ENCODE results near the gene MPL. TPM values are rescaled to one million over a fixed set of nuclear protein-coding genes. Genes with fewer than 3 reads are reported as not detected.

The MPL gene
- total RNA-seq: not detected in 2 replicates

GRCh38 chr1:43337588-43337987 is at the start of gene MPL:
MPL (plus strand) TSS chr1:43337818; CDS start chr1:43337849, 31 bp downstream.
- H3K36me3 Mint-ChIP-seq (ENCODE audit: low read depth): no peaks in the 10 kb centered on the region
- no peak for DNase-seq
- no peaks in the 10 kb centered on the region for H3K4me1 Mint-ChIP-seq
- no peak within 1 kb of the TSS for H3K27ac Mint-ChIP-seq
- no peaks in the 10 kb centered on the region for H3K9me3 Mint-ChIP-seq
- peaks cover 8% of the 10 kb centered on the region for H3K27me3 Mint-ChIP-seq
- no peak within 1 kb of the TSS for H3K4me3 Mint-ChIP-seq
- intact Hi-C loops (cut with micrococcal nuclease): loop anchor here (10.0 kb wide), 1 partner anchor 493 kb away; the partner anchor contains the start of gene ZNF691

DNA sequence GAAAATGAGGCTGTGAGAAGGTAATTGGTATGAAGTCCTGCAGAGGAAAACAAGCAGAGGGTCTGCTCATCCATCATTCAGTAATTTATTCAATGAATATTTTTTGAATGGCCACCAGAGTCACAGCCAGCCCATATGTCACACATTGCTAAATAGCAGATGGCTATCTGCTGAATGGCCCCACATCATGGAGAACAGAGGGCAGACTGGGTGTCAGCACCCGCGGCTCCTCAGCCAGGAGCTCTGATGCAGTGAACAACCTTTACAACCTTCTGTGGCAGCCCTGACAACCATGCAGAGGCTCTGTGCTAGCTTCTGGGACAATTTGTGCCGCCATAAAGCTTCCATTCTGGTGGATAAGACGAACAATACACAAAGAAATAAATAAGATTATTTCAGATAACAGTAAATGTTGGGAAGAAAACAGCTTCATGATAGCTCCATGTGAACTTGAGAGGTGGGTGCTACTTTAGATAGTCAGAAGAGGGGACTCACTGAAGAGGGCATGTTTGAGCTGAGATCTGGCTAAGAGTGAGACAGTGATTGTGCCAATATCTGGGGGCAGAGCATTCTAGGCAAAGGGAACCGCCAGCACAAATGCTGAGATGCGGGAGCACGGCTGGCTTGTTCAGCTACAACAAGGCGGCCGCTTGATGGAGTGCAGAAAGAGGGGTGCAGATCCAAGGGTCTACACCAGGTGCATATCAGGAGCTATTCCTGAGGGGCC is 49.4 kb upstream of the MPL start:
- no peaks in the 10 kb centered on the region for H3K9me3 Mint-ChIP-seq

DNA sequence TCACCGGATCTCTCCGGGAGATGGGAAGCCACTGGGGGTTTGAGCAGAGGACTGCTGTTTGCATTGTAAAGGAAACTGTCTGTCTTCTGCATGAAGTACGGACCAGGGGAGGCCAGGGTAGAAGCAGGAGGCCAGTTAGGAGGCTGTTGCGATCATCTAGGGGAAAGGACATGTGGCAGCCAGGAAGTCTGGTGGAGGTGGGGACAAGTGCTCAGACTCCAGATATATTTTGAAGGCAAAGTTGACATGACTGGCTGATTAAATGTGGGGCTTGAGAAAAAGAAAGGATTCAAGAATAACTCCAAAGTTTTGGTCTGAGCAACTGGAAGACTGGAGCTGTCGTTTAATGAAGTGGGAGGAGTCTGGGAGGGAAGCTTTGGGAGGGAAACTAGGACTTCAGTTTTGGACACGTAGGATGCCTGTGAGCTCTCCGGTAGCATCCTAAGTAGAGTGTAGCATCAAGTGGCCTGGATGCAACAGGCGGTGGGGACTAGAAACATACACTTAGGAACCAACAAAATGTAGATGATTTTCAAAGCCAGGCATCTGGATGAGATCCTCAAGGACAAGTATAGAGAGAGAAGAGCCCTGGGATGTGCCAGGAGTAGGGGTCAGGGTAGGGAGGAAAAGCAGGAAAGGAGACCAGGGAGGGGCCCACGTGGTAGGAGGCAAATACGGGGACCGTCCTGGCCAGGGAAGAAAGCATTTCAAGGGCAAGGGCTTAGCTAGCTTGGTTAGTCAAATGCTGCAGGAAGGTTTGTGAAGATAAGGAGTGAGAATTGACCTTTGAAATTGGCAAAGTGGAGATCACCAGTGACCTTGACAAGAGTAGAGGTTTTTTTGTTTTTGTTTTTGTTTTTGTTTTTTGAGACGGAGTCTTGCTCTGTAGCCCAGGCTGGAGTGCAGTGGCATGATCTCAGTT is 48.6 kb upstream of the MPL start:
- peaks cover 10% of the 10 kb centered on the region for H3K27me3 Mint-ChIP-seq
- peaks cover 3% of the 10 kb centered on the region for H3K4me1 Mint-ChIP-seq
- intact Hi-C loops (cut with micrococcal nuclease): no loop called here
- no peak overlapping the region for H3K4me3 Mint-ChIP-seq
- DNase-seq: no peak
- H3K36me3 Mint-ChIP-seq (ENCODE audit: low read depth): no peaks in the 10 kb centered on the region
- no peaks in the 10 kb centered on the region for H3K9me3 Mint-ChIP-seq
- no peak overlapping the region for H3K27ac Mint-ChIP-seq

More for the DNA sequence above, 49.4 kb upstream of the MPL start:
- Mint-ChIP-seq H3K4me3 (no peak overlapping the region), H3K27ac (no peak overlapping the region), H3K36me3 (ENCODE audit: low read depth) (no peaks in the 10 kb centered on the region), H3K4me1 (peaks cover under 1% of the 10 kb centered on the region), H3K27me3 (peaks cover 10% of the 10 kb centered on the region)
- DNase-seq: no peak
- intact Hi-C loops (cut with micrococcal nuclease): no loop called here

GRCh38 chr1:43292216-43292615 is 45.4 kb upstream of the MPL start:
- no peak overlapping the region for H3K4me3 Mint-ChIP-seq
- intact Hi-C loops (cut with micrococcal nuclease): no loop called here

DNA sequence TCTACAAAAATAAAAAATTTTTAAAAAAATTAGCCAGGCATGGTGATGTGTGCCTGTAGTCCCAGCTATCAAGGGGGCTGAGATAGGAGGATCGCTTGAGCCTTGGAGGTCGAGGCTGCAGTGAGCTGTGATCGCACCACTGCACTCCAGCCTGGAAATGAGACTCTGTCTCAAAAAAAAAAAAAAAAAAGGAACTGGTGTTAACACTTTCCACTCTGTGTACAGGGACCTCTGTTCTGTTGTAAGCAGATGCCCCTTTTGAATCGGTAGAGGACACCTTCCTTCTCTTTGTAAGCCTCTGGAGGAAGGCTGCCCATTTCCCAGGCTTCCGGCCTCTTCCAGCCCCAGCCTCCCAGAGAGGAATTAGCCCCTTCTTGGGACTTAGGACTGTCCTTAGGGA is 44.9 kb upstream of the MPL start:
- Mint-ChIP-seq H3K4me1 (peaks cover 25% of the 10 kb centered on the region), H3K27ac (no peak overlapping the region), H3K36me3 (ENCODE audit: low read depth) (no peaks in the 10 kb centered on the region), H3K4me3 (no peak overlapping the region), H3K9me3 (no peaks in the 10 kb centered on the region), H3K27me3 (peaks cover 6% of the 10 kb centered on the region)
- DNase-seq: no peak
- intact Hi-C loops (cut with micrococcal nuclease): no loop called here

More at GRCh38 chr1:43292216-43292615, 45.4 kb upstream of the MPL start:
- H3K4me1 Mint-ChIP-seq: peaks cover 25% of the 10 kb centered on the region
- H3K9me3 Mint-ChIP-seq: no peaks in the 10 kb centered on the region
- H3K27ac Mint-ChIP-seq: no peak overlapping the region
- no peak for DNase-seq
- H3K36me3 Mint-ChIP-seq (ENCODE audit: low read depth): no peaks in the 10 kb centered on the region
- peaks cover 9% of the 10 kb centered on the region for H3K27me3 Mint-ChIP-seq

GRCh38 chr1:43293176-43293575 is 44.4 kb upstream of the MPL start:
- no peak overlapping the region for H3K4me3 Mint-ChIP-seq
- no peaks in the 10 kb centered on the region for H3K9me3 Mint-ChIP-seq
- no peak for DNase-seq
- peaks cover 3% of the 10 kb centered on the region for H3K27me3 Mint-ChIP-seq
- peaks cover 25% of the 10 kb centered on the region for H3K4me1 Mint-ChIP-seq
- H3K27ac Mint-ChIP-seq: peak overlapping the region; percentile 59
- no peaks in the 10 kb centered on the region for H3K36me3 Mint-ChIP-seq (ENCODE audit: low read depth)
- intact Hi-C loops (cut with micrococcal nuclease): no loop called here

- no peak for DNase-seq
- no peaks in the 10 kb centered on the region for H3K36me3 Mint-ChIP-seq (ENCODE audit: low read depth)
Measured at GRCh38 chr1:43293896-43294760, 43.5 kb upstream of the MPL start.

GRCh38 chr1:43294761-43295160 is 42.9 kb upstream of the MPL start:
- peak overlapping the region; percentile 8 for H3K4me3 Mint-ChIP-seq
- peaks cover 25% of the 10 kb centered on the region for H3K4me1 Mint-ChIP-seq
- H3K27ac Mint-ChIP-seq: peak overlapping the region; percentile 82
- no peak for DNase-seq
- H3K27me3 Mint-ChIP-seq: no peaks in the 10 kb centered on the region
- no peaks in the 10 kb centered on the region for H3K9me3 Mint-ChIP-seq
- intact Hi-C loops (cut with micrococcal nuclease): loop anchor here (1.0 to 5.0 kb wide), 2 partner anchors 38 to 64 kb away; partner anchors contain the start of gene CDC20
- H3K36me3 Mint-ChIP-seq (ENCODE audit: low read depth): no peaks in the 10 kb centered on the region

More at GRCh38 chr1:43293896-43294760, 43.5 kb upstream of the MPL start:
- Mint-ChIP-seq H3K4me3 (no peak overlapping the region), H3K9me3 (no peaks in the 10 kb centered on the region), H3K27me3 (no peaks in the 10 kb centered on the region), H3K27ac (peak overlapping the region; percentile 82), H3K4me1 (peaks cover 25% of the 10 kb centered on the region)
- intact Hi-C loops (cut with micrococcal nuclease): no loop called here

- no peaks in the 10 kb centered on the region for H3K9me3 Mint-ChIP-seq
- H3K36me3 Mint-ChIP-seq (ENCODE audit: low read depth): no peaks in the 10 kb centered on the region
- no peaks in the 10 kb centered on the region for H3K27me3 Mint-ChIP-seq
- intact Hi-C loops (cut with micrococcal nuclease): loop anchor here (5.0 kb wide), 1 partner anchor 36 kb away; no protein-coding TSS in a partner anchor
- H3K27ac Mint-ChIP-seq: peak overlapping the region; percentile 74
- peak overlapping the region; percentile 10 for H3K4me3 Mint-ChIP-seq
- no peak for DNase-seq
- peaks cover 26% of the 10 kb centered on the region for H3K4me1 Mint-ChIP-seq
Measured at GRCh38 chr1:43296207-43296606, 41.4 kb upstream of the MPL start.

DNA sequence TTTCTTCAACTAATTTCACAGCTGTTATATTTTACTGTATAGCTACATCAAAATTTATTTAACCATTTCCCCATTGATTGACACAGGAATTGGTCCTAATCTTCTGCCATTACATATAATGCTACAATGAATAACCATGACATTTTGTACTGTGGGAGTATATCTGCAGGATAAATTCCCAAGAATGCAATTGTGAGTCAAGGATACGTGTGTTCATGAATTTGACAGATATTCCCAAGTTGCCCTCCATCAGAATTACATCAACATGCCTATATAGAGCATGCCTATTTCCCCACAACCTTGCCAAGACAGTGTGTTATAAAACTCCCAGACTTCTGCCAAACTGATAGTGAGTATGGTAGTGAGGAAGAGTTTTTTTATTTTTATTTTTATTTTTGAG is 39.6 kb upstream of the MPL start:
- Mint-ChIP-seq H3K27me3 (no peaks in the 10 kb centered on the region), H3K9me3 (no peaks in the 10 kb centered on the region), H3K36me3 (ENCODE audit: low read depth) (no peaks in the 10 kb centered on the region), H3K4me3 (no peak overlapping the region), H3K4me1 (peaks cover 26% of the 10 kb centered on the region), H3K27ac (no peak overlapping the region)
- intact Hi-C loops (cut with micrococcal nuclease): loop anchor here (5.0 kb wide), 1 partner anchor 34 kb away; no protein-coding TSS in a partner anchor
- DNase-seq: no peak

DNA sequence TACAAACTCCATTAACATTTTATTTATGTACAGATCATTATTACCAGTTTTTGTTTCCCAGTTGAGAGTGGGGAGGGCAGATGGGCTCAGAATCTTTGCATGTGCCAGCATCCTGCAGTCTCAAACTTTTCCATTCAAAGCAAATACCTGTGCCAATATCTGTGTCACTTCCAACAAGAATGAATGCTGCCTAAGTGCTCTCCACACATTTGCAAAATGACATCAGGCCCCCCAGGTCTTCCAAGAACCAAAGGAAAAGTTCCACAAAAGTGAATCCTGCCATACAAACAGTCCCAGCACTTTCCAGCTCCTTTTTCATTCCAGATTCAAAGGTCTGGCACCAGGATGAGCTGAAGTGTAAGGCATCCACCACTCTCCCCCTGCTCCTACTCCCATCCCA is 38.5 kb upstream of the MPL start:
- H3K27me3 Mint-ChIP-seq: no peaks in the 10 kb centered on the region
- no peak for DNase-seq
- intact Hi-C loops (cut with micrococcal nuclease): loop anchor here (5.0 kb wide), 1 partner anchor 33 kb away; no protein-coding TSS in a partner anchor
- no peaks in the 10 kb centered on the region for H3K36me3 Mint-ChIP-seq (ENCODE audit: low read depth)
- H3K9me3 Mint-ChIP-seq: no peaks in the 10 kb centered on the region
- H3K4me1 Mint-ChIP-seq: peaks cover 24% of the 10 kb centered on the region
- no peak overlapping the region for H3K4me3 Mint-ChIP-seq
- no peak overlapping the region for H3K27ac Mint-ChIP-seq

DNA sequence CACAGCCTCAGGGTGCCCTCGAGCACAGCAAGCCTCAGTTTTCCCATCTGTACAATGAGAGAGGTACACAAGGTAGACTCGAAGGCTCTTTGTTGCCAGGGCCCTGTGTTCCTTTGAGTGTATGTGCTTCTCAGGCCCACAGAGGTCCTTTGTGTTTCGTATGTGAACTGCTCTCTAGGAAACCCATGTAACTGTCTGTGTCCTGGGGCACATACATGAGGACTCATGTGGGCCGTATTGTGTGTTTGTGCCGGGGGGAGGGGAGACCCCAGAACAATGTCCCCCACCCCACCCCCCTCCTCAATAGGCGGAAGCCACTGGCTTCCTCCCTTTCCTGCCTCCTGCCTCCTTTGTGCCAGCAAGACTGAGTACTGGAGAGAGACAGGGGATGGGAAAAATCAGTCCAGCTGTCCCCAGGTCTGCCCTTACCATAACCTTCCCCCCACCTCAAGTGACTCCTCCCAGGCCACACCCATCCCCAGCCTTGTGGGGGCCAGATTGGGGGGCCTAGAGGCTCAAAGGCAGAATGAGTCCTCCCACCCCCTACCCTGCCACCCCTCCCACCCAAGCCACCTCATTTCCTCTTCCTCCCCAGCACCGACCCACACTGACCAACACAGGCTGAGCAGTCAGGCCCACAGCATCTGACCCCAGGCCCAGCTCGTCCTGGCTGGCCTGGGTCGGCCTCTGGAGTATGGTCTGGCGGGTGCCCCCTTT is 37.1 kb upstream of the MPL start, which contains the start of gene TIE1:
TIE1 (plus strand) TSS at position 605 of the 717 bp plus-strand sequence; CDS start at position 695, 90 bp downstream.
- Mint-ChIP-seq H3K27me3 (no peaks in the 10 kb centered on the region), H3K4me3 (no peak within 1 kb of the TSS), H3K36me3 (ENCODE audit: low read depth) (no peaks in the 10 kb centered on the region), H3K4me1 (peaks cover 15% of the 10 kb centered on the region), H3K9me3 (no peaks in the 10 kb centered on the region), H3K27ac (no peak within 1 kb of the TSS)
- DNase-seq: no peak
- intact Hi-C loops (cut with micrococcal nuclease): no loop called here

All from activated CD4-positive, alpha-beta T cell treated with anti-CD3 and anti-CD28 coated beads, Interleukin-2, amount 10 ng/mL, durations not matched to agents 24 days and 14 days (primary cell).